Stimulated activated naive CD4-positive, alpha-beta T cell (primary cell): ENCODE measurements around the gene ZNF407.

Experiments used
- DNase-seq, 6 experiments: peaks; one replicate each; lab custom pipeline; 2025; lab: John Stamatoyannopoulos, UW

The ZNF407 gene

GRCh38 chr18:74579496-74580065 is 18.1 kb upstream of the ZNF407 start:
- DNase-seq, result no peak

GRCh38 chr18:74582642-74583041 is 15.0 kb upstream of the ZNF407 start:
- DNase-seq, result no peak

GRCh38 chr18:74587441-74587840 is 10.2 kb upstream of the ZNF407 start:
- no peak for DNase-seq

GRCh38 chr18:74589021-74589420 is 8.6 kb upstream of the ZNF407 start:
- DNase-seq, result no peak

DNA sequence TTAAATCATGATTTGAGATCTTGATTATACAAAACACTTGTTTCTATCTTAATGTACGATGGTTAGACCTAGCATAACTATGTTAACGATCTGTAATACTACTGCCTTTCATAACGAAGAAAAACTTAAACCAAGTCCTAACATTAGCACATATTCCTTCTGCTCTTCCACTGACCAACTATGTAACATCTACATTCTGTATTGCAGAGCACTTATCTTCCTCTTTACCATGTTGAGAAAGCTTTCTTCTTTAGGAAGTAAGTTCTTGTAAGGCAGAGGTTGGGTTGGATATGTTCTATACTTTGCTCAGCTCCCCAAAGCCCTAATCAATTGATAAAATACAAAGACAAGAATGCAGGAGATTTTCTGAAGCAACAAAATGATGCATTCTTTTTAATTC is 7.9 kb upstream of the ZNF407 start:
- no peak for DNase-seq

GRCh38 chr18:74590671-74591070 is 7.0 kb upstream of the ZNF407 start:
- no peak for DNase-seq

GRCh38 chr18:74595431-74595830 is 2.2 kb upstream of the ZNF407 start:
- no peak for DNase-seq

DNA sequence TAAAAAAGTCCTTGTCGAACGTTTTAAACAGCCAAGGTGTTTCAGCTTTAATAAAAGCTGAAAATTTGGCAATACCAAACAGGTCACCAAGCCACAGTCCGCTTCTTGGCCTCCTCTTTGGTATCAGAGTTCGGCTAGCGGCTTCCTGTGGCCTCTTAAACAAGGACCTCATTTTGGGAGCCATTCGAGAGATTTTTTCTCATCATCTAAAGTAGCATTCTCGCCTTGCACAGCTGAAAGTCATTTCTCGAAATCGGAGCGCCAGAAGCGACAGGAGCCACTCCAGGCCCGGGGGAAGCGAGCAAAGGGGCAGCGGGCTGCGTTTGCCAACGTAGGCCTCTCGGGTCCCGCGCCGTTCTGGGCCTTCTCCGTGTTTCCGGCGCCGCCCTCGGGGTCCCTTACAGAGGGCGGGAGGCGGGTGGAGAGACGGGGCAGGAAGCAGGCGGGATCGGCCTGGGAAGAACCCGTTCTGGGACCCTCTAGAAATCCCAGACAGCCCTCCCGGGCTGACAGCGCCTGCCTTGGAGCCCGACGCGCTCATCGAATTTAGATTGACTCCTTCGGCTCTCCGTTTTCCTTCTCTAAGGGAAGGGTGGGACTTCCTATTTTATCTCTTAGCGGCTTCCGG is 522 bp upstream of the ZNF407 start:
- peak; percentile 54 to 90 (median 80) for DNase-seq

- DNase-seq, result peak; percentile 49 to 82 (median 71)
These were observed 806 bp downstream of the ZNF407 start for GRCh38 chr18:74598350-74599001.

GRCh38 chr18:74604361-74604760 is 6.7 kb downstream of the ZNF407 start:
- DNase-seq, result no peak

GRCh38 chr18:74604774-74605173 is 7.1 kb downstream of the ZNF407 start:
- DNase-seq, result no peak

DNA sequence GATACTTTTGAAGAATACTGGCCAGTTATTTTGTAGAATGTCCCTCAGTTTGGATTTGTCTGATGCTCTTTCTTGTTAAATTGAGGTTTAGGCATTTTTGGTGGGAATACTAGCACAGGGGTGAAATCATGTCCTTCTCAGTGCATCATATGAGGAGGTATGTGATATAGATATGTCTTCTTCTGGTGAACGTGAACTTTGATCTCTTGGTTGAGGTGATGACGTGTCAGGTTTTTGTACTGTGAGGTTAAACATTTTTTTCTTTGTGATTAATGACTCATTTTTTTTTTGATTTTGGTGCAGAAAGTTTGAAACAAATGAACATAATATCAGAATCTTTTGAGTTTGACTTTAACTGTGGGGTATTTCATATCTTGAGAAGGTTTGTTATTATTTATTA is 11.0 kb downstream of the ZNF407 start:
- DNase-seq, result no peak

- DNase-seq, result no peak
These were observed 11.9 kb downstream of the ZNF407 start for GRCh38 chr18:74609535-74609934.

- DNase-seq, result no peak
These were observed 12.5 kb downstream of the ZNF407 start for GRCh38 chr18:74610051-74610615.

- DNase-seq, result no peak
These were observed 13.2 kb downstream of the ZNF407 start for GRCh38 chr18:74610860-74611259.

DNA sequence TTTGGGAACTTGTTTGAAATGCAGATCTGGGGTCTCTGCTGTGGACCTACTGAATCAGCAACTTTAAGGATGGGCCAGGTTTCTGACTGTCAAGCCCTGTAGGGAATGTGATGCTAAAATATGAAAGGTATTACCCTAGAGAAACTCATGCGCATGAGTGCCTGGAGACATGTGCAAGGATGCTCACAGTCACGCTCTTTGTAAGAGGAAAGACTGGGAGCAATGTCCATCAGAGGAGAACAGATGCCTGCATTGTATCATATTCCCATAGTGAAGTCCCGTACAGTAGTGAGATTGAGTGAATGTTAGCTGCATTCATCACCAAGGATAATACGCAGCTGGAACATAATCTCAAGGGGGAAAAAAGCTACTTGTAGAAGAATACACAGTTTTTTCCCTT is 14.1 kb downstream of the ZNF407 start:
- DNase-seq, result no peak

GRCh38 chr18:74613381-74613780 is 15.7 kb downstream of the ZNF407 start:
- DNase-seq, result no peak

GRCh38 chr18:74616494-74616893 is 18.8 kb downstream of the ZNF407 start:
- no peak for DNase-seq

GRCh38 chr18:74617486-74617885 is 19.8 kb downstream of the ZNF407 start:
- DNase-seq, result no peak

DNA sequence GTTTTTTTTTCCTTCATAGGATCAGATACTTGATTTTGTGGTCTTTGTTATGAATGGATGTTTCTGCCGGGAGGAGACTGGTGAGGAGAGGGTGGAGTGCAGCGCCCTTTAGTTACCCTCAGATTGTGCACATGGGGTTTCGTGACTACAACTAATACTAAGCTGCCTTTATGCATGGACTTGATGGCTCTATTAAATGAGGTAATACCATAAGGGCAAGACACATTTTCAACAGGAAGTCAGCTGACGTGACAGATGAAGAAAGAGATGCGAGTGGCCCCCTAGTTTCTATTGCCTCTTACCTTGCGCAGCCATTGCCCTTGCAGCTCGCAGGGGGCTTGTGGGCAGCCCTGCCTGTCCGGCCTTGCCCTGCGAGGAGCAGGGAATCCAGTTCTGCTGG is 24.4 kb downstream of the ZNF407 start:
- no peak for DNase-seq

- peak; percentile 22 to 64 (median 31) for DNase-seq
These were observed 25.6 kb downstream of the ZNF407 start for GRCh38 chr18:74623047-74623816.

DNA sequence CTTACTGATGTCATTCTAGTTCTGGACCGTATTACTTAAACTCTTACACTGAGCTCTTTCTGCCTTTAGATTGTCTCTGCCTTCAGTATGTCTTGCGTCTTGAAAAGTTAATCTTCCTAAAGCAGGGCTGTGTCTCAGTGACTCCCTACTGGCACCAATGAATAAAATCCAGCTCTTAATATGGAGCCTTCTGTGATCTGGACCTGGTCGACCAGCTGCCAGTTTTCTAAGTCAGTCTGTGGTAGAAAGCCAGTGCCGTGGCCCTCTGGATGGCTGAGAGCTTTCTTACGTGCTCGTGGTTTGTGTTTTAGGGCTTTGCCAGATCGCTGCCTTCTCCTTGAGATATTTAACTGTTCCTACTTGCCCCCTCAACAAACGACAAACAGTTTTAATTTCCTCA is 26.8 kb downstream of the ZNF407 start:
- DNase-seq, result no peak

- DNase-seq, result no peak
These were observed 27.5 kb downstream of the ZNF407 start for GRCh38 chr18:74625157-74625556.
